Right atrium auricular region (tissue), 2 donors: Measurements from ENCODE around the gene C3orf22. TPM values are rescaled to one million over a fixed set of nuclear protein-coding genes. Genes with fewer than 3 reads are reported as not detected.

ENCODE experiments used
- DNase-seq: peaks from one replicate; pipeline ENCODE4 v3.0.0-alpha.2; 2019; ENCODE audit warnings: low spot score
- H3K27ac ChIP-seq, 2 donors: fragments of 200-600 bp; sonication (generic); 1 replicate in 1 of 2; 2 replicates in 1 of 2; pipeline ENCODE4 v1.5.1; 2016 to 2019
- H3K27me3 ChIP-seq, 2 donors: fragments of 200-600 bp; sonication (generic); one replicate each; pipeline versions ENCODE4 v1.5.1 to v1.6.0; 2017 to 2019
- H3K36me3 ChIP-seq: fragments of 200-600 bp; sonication (generic); one replicate; pipeline ENCODE4 v1.5.1; 2016
- H3K4me1 ChIP-seq, 2 donors: fragments of 200-600 bp; sonication (generic); one replicate each; pipeline versions ENCODE4 v1.5.1 to v1.6.0; 2017 to 2019
- H3K4me3 ChIP-seq, 2 donors: fragments of 200-600 bp; sonication (generic); 1 replicate in 1 of 2; 2 replicates in 1 of 2; pipeline ENCODE4 v1.5.1; 2017 to 2019; ENCODE audit warnings: mild to moderate bottlenecking in 1 of 2, moderate library complexity in 1 of 2
- H3K9me3 ChIP-seq, 2 donors: fragments of 200-600 bp; sonication (generic); one replicate each; pipeline ENCODE4 v1.5.1; 2019
- total RNA-seq, 2 donors: library from RNA; depleted of rRNA; stranded (reverse); fragments of >200 nt; gene quantifications; one replicate each; pipeline ENCODE4 v1.1.0, GENCODE V29; 2016
- TF ChIP-seq, protein P1 (sequence below), 2 donors: fragments of 200-600 bp; sonication (generic); IDR thresholded peaks; one replicate each; pipeline ENCODE4 v1.5.1; 2019; ENCODE audit warnings: antibody characterized with exemption in 2 of 2

The C3orf22 gene
- total RNA-seq, 2 donors from 2014 or later = not detected

DNA sequence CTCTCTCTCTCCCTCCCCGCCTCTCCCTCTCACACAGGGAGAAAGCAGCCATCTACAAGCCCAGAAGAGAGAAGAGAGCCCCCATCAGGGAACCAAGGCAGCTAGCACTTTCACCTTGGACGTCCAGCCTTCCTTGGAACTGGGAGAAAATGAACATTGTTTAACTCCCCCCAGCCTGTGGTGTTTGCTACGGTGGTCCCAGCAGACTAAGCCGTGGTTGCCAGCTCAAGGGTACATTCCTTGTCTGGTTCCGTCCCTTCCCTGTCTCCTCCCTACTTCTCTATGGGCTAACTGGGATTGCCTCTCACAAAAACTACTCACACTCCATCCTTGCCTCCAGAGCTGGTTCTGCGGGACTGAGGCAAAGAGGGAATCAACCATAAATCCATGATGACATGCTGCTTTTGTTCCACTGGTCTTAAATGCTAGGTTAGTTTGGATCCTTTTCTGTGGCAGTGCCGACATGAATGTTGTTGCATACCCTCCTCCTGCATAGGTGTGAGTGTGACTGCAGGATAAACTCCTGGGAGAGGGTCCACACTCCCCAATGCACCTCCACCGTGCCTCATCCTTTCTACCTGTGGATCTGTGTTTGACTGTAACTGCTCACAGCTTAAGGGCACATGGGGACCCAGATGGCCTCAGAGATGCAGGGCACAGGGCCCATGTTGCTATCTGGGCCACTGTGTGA lies 12.0 kb downstream of the C3orf22 start:
- TF ChIP-seq, protein P1, sequence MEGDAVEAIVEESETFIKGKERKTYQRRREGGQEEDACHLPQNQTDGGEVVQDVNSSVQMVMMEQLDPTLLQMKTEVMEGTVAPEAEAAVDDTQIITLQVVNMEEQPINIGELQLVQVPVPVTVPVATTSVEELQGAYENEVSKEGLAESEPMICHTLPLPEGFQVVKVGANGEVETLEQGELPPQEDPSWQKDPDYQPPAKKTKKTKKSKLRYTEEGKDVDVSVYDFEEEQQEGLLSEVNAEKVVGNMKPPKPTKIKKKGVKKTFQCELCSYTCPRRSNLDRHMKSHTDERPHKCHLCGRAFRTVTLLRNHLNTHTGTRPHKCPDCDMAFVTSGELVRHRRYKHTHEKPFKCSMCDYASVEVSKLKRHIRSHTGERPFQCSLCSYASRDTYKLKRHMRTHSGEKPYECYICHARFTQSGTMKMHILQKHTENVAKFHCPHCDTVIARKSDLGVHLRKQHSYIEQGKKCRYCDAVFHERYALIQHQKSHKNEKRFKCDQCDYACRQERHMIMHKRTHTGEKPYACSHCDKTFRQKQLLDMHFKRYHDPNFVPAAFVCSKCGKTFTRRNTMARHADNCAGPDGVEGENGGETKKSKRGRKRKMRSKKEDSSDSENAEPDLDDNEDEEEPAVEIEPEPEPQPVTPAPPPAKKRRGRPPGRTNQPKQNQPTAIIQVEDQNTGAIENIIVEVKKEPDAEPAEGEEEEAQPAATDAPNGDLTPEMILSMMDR (IDR thresholded peaks at IDR 0.05) = no peak
- DNase-seq = no peak
- Histone ChIP-seq H3K4me3 (no peak overlapping the region), H3K9me3 (no peaks in the 10 kb centered on the region), H3K27ac (no peak overlapping the region), H3K36me3 (no peaks in the 10 kb centered on the region), H3K27me3 (no peaks in the 10 kb centered on the region), H3K4me1 (no peaks in the 10 kb centered on the region)

DNA sequence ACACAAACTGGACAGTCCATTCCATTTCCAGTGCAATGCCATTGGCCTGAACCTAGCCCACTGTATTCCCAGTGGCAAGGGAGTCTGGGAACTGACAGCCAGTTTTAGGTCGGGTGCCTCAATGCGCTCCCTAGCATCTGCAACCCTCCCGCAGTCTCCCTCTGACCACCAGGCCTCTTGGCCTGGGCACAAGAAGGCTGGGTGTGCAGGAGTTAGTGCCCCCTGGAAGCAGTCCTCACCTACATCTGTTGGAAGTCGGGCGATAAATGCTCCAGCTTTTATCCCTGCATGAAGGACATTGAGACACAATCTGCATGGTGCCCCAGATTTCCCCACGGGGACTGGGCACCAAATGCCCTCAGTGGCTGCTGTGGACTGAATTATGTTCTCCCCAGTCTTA lies 12.7 kb downstream of the C3orf22 start:
- Histone ChIP-seq H3K4me3 (no peak overlapping the region), H3K4me1 (no peaks in the 10 kb centered on the region), H3K9me3 (no peaks in the 10 kb centered on the region), H3K27ac (no peak overlapping the region), H3K36me3 (no peaks in the 10 kb centered on the region), H3K27me3 (no peaks in the 10 kb centered on the region)
- DNase-seq = peak; percentile 38
- TF ChIP-seq, protein P1 (IDR thresholded peaks at IDR 0.05) = no peak

DNA sequence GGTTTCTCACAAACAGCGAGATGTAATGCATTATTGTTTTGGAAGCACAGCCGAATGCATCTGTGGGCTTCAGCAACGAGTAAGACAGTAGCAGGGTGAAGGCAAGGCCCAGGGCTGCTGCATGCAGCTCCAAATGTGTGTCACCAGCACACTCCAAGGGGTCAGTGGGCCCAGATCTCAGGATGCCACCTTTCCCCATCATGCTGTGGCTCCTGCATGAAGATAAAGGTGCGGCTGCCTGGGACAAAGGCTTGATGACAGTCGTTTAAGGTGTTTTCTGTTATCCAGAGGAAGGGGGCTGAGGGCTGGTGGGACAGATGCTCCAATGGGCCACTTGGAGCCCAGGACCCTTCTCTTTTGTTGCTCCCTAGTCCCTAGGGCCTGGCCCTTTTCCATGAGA lies 13.2 kb downstream of the C3orf22 start:
- Histone ChIP-seq H3K27ac (no peak overlapping the region), H3K9me3 (no peaks in the 10 kb centered on the region), H3K36me3 (no peaks in the 10 kb centered on the region), H3K27me3 (no peaks in the 10 kb centered on the region), H3K4me1 (peaks cover 0 to 5% of the 10 kb centered on the region in 2 donors), H3K4me3 (no peak overlapping the region)
- peak; percentile 34 for DNase-seq
- TF ChIP-seq, protein P1 (IDR thresholded peaks at IDR 0.05) = no peak

DNA sequence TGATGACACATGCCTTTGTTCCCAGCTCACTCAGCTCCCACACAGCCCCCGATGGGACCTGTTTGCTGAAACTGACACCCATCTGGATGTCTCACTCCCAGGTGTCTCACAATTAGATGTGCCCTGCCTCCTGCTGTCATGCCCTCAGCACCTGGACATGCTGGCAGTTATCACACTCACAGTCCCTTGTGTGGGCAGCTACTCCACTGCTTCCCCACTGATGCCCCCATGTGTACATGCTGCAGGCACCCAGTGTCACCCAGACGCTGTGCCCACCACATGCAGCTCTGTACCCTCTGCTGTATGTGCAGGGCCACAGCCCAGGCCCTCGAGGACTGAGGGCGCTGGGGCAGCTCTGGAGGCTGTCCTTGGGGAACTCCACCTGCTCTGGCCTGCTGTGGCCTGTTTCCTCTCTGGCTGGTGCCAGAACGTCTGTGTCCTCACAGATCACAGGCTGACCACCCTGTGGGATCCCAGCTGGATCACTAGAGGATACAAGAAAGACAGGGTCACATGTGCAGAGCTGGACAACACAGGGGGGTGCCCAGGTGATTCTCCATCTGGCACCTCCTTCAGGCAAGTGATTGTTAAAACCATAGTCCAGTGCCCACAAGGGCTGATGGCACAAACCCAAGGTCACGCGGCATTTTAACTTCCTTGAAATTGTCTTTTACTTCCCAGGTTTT lies 14.0 kb downstream of the C3orf22 start:
- Histone ChIP-seq H3K9me3 (no peaks in the 10 kb centered on the region), H3K4me1 (peaks cover 0 to 8% of the 10 kb centered on the region in 2 donors), H3K4me3 (no peak overlapping the region), H3K36me3 (no peaks in the 10 kb centered on the region), H3K27ac (no peak overlapping the region), H3K27me3 (no peaks in the 10 kb centered on the region)
- DNase-seq = peak; percentile 57
- TF ChIP-seq, protein P1 (IDR thresholded peaks at IDR 0.05) = no peak

GRCh38 chr3:126543457-126544061 lies 15.2 kb downstream of the C3orf22 start:
- Histone ChIP-seq H3K9me3 (no peaks in the 10 kb centered on the region), H3K36me3 (no peaks in the 10 kb centered on the region), H3K4me1 (peaks cover 0 to 8% of the 10 kb centered on the region in 2 donors), H3K4me3 (no peak overlapping the region), H3K27ac (no peak overlapping the region), H3K27me3 (no peaks in the 10 kb centered on the region)
- DNase-seq = peak; percentile 26
- TF ChIP-seq, protein P1 (IDR thresholded peaks at IDR 0.05) = no peak
